Measurements from ENCODE around the gene GPR37. TPM values are rescaled to one million over a fixed set of nuclear protein-coding genes. Genes with fewer than 3 reads are reported as not detected.
A peak's percentile ranks its signal among the peaks of the same experiment; 100 is the strongest.

The GPR37 gene
- total RNA-seq, 1 experiment from 2014 or later: 0.95 TPM

- no peak for DNase-seq (ENCODE audit: low spot score)
Observed at GRCh38 chr7:124724507-124725192, 40.9 kb downstream of the GPR37 start.

GRCh38 chr7:124724079-124724478 is 41.5 kb downstream of the GPR37 start:
- DNase-seq (ENCODE audit: low spot score): no peak

DNA sequence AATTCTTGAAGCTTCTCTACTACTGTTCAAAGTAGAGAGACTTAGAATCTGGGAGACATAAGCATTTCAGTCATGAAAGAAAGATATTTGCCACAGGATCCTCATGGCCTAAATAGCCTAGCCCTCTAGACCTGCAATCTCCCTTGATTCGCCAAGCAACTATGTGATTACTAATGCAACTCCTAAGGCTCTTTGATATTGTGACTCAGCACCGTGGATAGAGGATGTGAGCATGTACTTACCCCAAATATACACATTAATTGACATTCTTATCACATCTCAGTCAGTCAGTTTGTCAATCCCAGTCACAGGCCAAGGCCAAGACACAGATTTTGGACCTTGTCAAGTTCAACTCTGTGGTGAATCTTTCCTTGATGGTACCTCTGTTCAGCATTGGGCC is 42.6 kb downstream of the GPR37 start:
- peak; percentile 49 for DNase-seq (ENCODE audit: low spot score)

- DNase-seq (ENCODE audit: low spot score): no peak
Observed at GRCh38 chr7:124722292-124722691, 43.3 kb downstream of the GPR37 start.

DNA sequence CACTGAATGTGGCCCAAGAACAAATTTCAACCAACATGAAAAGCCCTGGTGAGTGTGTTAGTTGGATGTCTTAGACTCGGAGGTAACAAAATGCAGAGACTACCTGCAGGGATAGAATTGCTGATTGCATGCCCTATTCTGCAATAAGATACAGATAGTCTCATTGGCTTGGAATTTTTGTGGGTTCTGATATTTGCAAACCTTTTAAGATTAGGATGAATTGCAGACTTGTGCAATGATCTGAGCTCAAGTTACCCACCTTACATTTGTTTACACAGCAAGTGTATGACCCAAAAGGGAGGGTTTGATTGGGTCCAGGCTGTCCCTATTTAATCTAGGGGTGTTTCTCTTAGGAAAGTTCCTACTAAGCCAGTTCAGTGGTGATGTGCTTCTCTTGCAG is 45.4 kb downstream of the GPR37 start:
- DNase-seq (ENCODE audit: low spot score): peak; percentile 71

- peak; percentile 93 for DNase-seq (ENCODE audit: low spot score)
Observed at GRCh38 chr7:124718032-124718766, 47.4 kb downstream of the GPR37 start.

DNA sequence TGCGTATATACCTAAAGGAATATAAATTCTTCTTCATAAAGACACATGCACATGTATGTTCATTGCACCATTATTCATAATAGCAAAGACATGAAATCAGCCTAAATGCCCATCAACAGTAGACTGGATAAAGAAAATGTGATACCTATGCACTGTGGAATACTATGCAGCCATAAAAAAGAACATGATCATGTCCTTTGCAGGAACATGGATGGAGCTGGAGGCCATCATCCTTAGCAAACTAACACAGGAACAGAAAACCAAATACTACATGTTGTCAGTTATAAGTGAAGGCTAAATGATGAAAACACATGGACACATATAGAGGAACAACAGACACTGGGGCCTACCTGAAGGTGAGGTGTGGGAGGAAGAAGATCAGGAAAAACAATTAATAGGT is 48.7 kb downstream of the GPR37 start:
- no peak for DNase-seq (ENCODE audit: low spot score)

GRCh38 chr7:124713086-124713485 is 52.5 kb downstream of the GPR37 start:
- no peak for DNase-seq (ENCODE audit: low spot score)

GRCh38 chr7:124712017-124712416 is 53.6 kb downstream of the GPR37 start:
- DNase-seq (ENCODE audit: low spot score): no peak

GRCh38 chr7:124702385-124702784 is 63.2 kb downstream of the GPR37 start:
- no peak for DNase-seq (ENCODE audit: low spot score)

GRCh38 chr7:124701955-124702354 is 63.6 kb downstream of the GPR37 start:
- peak; percentile 25 for DNase-seq (ENCODE audit: low spot score)

GRCh38 chr7:124700655-124701054 is 64.9 kb downstream of the GPR37 start:
- DNase-seq (ENCODE audit: low spot score): no peak

GRCh38 chr7:124698964-124699363 is 66.6 kb downstream of the GPR37 start:
- DNase-seq (ENCODE audit: low spot score): no peak

DNA sequence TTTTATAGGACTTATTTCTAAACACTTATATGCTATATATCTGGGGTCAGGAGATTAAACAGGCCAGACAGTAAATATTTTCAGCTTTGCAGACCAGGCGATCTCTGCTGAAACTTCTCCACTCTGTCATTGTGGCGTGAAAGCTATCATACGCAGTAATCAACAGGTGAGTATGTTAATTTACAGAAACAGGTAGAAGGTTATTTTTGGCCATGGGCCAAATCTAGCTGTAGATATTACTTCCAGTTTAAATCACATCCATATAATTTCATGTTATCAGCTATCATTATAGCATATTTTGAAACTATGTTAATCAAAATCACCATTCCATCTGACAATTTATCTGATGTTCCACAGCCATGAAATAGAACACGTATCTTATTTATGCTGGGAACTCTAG is 67.8 kb downstream of the GPR37 start:
- no peak for DNase-seq (ENCODE audit: low spot score)

Other genes with a start within 250 kb of the GPR37 start
- 28.0 and 30.9 TPM in 2 replicates for gene POT1, start 164.0 kb upstream of the GPR37 start, total RNA-seq (2014; rRNA removed; shearing (Covaris generic))

Measured in H4 (cell line).